Mesendoderm (in vitro differentiated cells): Measurements from ENCODE around the gene CCL3.
"Not testable (repeated sequence)": the region's sequence is repeated elsewhere in the genome, so short reads cannot be mapped to it uniquely, and the experiment has no call there.

Source experiments
- DNase-seq: peaks from one replicate; pipeline ENCODE4 v3.0.0; 2013
- H2AK5ac ChIP-seq: 2 replicates; pipeline ENCODE4 v1.6.1; 2013; ENCODE audit warnings: low read length, inconsistent platforms
- H2BK120ac ChIP-seq: 2 replicates; pipeline ENCODE4 v1.6.1; 2013; ENCODE audit warnings: low read depth, mild to moderate bottlenecking, low read length, moderate library complexity, mixed read lengths
- H2BK15ac ChIP-seq: replicated peaks from 2 replicates; pipeline ENCODE4 v1.6.1; 2013; ENCODE audit warnings: low read depth, mild to moderate bottlenecking, moderate library complexity
- H2BK5ac ChIP-seq: 2 replicates; pipeline ENCODE4 v1.6.1; 2013; ENCODE audit warnings: low read length, inconsistent platforms
- H3K18ac ChIP-seq: 2 replicates; pipeline ENCODE4 v1.6.1; 2013; ENCODE audit warnings: mild to moderate bottlenecking, low read length, mixed read lengths
- H3K23ac ChIP-seq: one replicate; pipeline ENCODE4 v1.6.1; 2013; ENCODE audit warnings: low read length
- H3K27ac ChIP-seq: 2 replicates; pipeline ENCODE4 v1.5.1; 2013; ENCODE audit warnings: low read depth, mild to moderate bottlenecking, inconsistent platforms, low read length, moderate library complexity
- H3K27me3 ChIP-seq: 2 replicates; pipeline ENCODE4 v1.6.1; 2013; ENCODE audit warnings: low read length, control low read depth, mild to moderate bottlenecking, inconsistent platforms; ENCODE audit not compliant: insufficient read depth, poor library complexity
- H3K36me3 ChIP-seq: 2 replicates; pipeline ENCODE4 v1.6.1; 2013; ENCODE audit warnings: low read length, inconsistent platforms; ENCODE audit not compliant: control insufficient read depth, insufficient read depth
- H3K4ac ChIP-seq: one replicate; pipeline ENCODE4 v1.6.1; 2013; ENCODE audit warnings: low read depth, mild to moderate bottlenecking, low read length, moderate library complexity
- H3K4me1 ChIP-seq: 2 replicates; pipeline ENCODE4 v1.6.1; 2013; ENCODE audit warnings: low read depth, low read length, inconsistent platforms; ENCODE audit not compliant: control insufficient read depth
- H3K4me2 ChIP-seq: 2 replicates; pipeline ENCODE4 v1.6.1; 2013; ENCODE audit warnings: low read length
- H3K4me3 ChIP-seq: 2 replicates; pipeline ENCODE4 v1.5.1; 2013; ENCODE audit warnings: mild to moderate bottlenecking, low read length
- H3K56ac ChIP-seq: one replicate; pipeline ENCODE4 v1.6.1; 2013; ENCODE audit warnings: low read length
- H3K79me1 ChIP-seq: 2 replicates; pipeline ENCODE4 v1.6.1; 2013; ENCODE audit warnings: low read length, inconsistent platforms
- H3K79me2 ChIP-seq: 2 replicates; pipeline ENCODE4 v1.6.1; 2013; ENCODE audit warnings: mild to moderate bottlenecking, low read length; ENCODE audit not compliant: control insufficient read depth, insufficient read depth
- H3K9ac ChIP-seq: 2 replicates; pipeline ENCODE4 v1.6.1; 2013; ENCODE audit warnings: low read length, inconsistent platforms
- H4K5ac ChIP-seq: one replicate; pipeline ENCODE4 v1.6.1; 2013; ENCODE audit warnings: low read length
- H4K8ac ChIP-seq: one replicate; pipeline ENCODE4 v1.6.1; 2013; ENCODE audit warnings: low read depth, mild to moderate bottlenecking, control low read depth, low read length, moderate library complexity
- WGBS: extraction: QIAGEN DNeasy Blood & Tissue Kit; methylation state at CpG from one replicate; pipeline ENCODE4 v1.1.7; 2013; ENCODE audit warnings: low lambda C conversion rate, missing lambda C conversion rate; ENCODE audit not compliant: insufficient coverage; ENCODE audit errors: extremely low coverage; 5-methylcytosine and 5-hydroxymethylcytosine counted together

Gene CCL3

DNA sequence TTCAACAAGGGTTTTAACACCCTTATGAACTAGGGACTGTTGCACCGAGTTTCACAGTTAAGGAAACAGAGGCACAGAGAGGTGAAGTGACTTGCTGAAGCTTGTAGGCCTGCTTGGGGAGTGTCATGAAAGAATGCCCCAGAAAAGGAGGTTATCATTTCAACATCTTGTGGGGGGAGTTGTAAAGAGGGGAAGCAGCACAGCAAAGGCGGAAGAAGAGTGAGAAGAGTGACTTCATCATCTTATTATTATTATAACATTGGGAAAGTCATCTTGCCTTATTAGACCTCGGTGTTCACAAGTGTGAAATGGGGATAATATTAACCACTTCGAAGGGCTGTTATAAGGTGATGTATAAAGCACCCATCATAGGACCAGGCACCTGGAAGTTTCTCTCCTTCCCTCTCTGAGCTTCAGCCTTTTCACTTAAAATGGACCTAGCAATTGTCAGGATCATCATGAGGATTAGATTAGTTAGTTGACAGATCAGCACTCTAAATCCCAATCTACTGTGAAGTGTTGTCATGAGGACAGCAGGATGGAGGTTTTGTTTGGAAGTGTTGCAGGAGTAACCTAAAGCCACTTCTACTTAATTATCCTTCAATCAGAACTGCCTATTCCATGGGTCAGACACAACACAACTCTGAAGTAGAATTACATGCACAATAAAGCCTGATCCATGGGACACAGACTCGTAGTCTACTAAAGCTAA lies 16.0 kb upstream of the CCL3 start:
- no peak overlapping the region for H2BK120ac ChIP-seq
- H2BK15ac ChIP-seq: no peak overlapping the region
- no peaks in the 10 kb centered on the region for H3K36me3 ChIP-seq
- no peak overlapping the region for H4K8ac ChIP-seq
- no peak overlapping the region for H3K18ac ChIP-seq
- no peak overlapping the region for H3K56ac ChIP-seq
- H3K4me3 ChIP-seq: no peak overlapping the region
- H3K27me3 ChIP-seq: no peaks in the 10 kb centered on the region
- no peak overlapping the region for H3K9ac ChIP-seq
- no peak for DNase-seq
- no CpG with 5 or more reads among the region's 5 CpGs for WGBS
- H2BK5ac ChIP-seq: no peak overlapping the region
- H3K79me1 ChIP-seq: no peaks in the 10 kb centered on the region
- H4K5ac ChIP-seq: no peak overlapping the region
- no peaks in the 10 kb centered on the region for H3K4me1 ChIP-seq
- H3K4me2 ChIP-seq: no peak overlapping the region
- H2AK5ac ChIP-seq: no peak overlapping the region
- H3K23ac ChIP-seq: no peak overlapping the region
- no peaks in the 10 kb centered on the region for H3K79me2 ChIP-seq
- H3K4ac ChIP-seq: no peak overlapping the region
- H3K27ac ChIP-seq: no peak overlapping the region

DNA sequence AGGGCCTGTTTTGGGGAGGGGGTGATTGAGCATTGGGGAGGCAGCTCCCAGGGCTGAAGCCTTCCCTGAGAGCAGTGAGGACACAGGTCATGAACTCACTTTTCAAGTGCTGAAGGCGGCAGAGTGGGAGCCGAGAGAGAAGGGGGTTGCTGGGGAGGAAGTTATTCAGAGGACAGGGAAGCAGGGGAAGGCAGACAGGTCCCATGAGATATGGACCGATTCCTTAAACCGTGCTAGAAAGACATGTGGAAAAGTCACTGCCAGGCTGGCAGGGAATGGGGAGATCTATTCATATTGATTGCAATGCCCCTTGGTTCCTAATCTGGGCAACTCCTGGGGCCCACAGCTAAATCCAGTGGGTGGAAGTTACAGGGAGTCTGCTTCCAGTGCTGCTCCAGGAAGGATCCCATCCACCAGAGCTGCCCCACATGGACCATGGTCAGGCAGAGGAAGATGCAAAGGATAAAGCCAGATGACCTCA lies 14.8 kb upstream of the CCL3 start:
- Histone ChIP-seq H3K79me2 (no peaks in the 10 kb centered on the region), H3K4me2 (no peak overlapping the region), H3K27ac (no peak overlapping the region), H3K4ac (no peak overlapping the region), H3K27me3 (no peaks in the 10 kb centered on the region), H2AK5ac (no peak overlapping the region), H4K8ac (no peak overlapping the region), H3K36me3 (no peaks in the 10 kb centered on the region), H3K18ac (no peak overlapping the region), H3K56ac (no peak overlapping the region), H3K9ac (no peak overlapping the region), H2BK5ac (no peak overlapping the region), H2BK120ac (no peak overlapping the region), H3K4me3 (no peak overlapping the region), H2BK15ac (no peak overlapping the region), H3K79me1 (no peaks in the 10 kb centered on the region), H3K4me1 (no peaks in the 10 kb centered on the region), H4K5ac (no peak overlapping the region), H3K23ac (no peak overlapping the region)
- WGBS: no CpG with 5 or more reads among the region's 4 CpGs
- no peak for DNase-seq

DNA sequence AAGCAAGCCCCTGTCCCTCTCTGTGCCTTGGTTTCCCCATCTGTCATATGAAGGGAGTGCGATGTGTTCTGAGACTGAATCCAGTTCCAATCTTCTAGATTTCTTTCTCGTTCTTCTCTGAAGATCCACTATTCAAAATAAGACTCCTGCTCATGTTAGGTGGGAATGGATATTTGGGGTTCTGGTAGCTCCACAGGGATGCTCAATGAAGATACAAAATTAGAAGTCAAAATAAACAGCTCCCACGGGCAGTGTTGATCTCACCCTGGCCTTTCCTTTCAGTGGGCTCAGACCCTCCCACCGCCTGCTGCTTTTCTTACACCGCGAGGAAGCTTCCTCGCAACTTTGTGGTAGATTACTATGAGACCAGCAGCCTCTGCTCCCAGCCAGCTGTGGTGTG lies 14.3 kb upstream of the CCL3 start:
- H3K23ac ChIP-seq, H3K4me3 ChIP-seq, H2BK120ac ChIP-seq, H3K4ac ChIP-seq, DNase-seq, H2BK15ac ChIP-seq, H3K4me1 ChIP-seq, H2AK5ac ChIP-seq, H3K9ac ChIP-seq, H3K18ac ChIP-seq, H4K5ac ChIP-seq, H3K27ac ChIP-seq, H3K36me3 ChIP-seq, H3K27me3 ChIP-seq, H3K79me1 ChIP-seq, H3K56ac ChIP-seq, H3K4me2 ChIP-seq, H2BK5ac ChIP-seq, H3K79me2 ChIP-seq, H4K8ac ChIP-seq: not testable (repeated sequence)
- WGBS: no CpG with 5 or more reads among the region's 7 CpGs

DNA sequence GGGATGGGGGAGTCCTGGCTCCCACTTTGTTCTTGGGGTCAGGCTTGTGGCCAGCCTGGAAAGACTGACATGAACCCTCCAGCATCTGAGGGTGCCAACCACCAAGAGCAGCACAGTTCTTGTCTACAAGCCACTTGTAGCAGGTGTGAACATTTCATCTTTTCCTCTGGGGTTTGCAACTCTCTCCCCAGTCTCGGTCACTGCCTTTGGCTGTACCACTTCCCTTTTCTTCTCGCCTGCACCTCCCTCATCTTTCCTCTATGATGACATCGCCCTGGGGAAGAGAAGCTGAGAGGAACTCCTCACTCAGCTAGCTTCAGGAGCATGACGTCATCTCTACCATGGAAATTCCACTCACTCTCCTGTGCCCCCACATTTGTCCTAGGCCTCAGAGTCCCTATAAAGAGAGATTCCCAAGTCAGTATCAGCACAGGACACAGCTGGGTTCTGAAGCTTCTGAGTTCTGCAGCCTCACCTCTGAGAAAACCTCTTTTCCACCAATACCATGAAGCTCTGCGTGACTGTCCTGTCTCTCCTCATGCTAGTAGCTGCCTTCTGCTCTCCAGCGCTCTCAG lies 13.5 kb upstream of the CCL3 start, which contains the start of gene CCL4:
Gene CCL4 (plus strand): TSS at position 427 of the 575 bp plus-strand sequence. CDS start 79 bp downstream, at position 506.
- not testable (repeated sequence) for H3K18ac ChIP-seq, H3K9ac ChIP-seq, H3K4me1 ChIP-seq, H3K36me3 ChIP-seq, DNase-seq, H3K4me3 ChIP-seq, H4K5ac ChIP-seq, H2BK15ac ChIP-seq, H3K56ac ChIP-seq, H3K4ac ChIP-seq, H2AK5ac ChIP-seq, H2BK120ac ChIP-seq, H3K4me2 ChIP-seq, H3K79me2 ChIP-seq, H3K27ac ChIP-seq, H4K8ac ChIP-seq, H3K79me1 ChIP-seq, H3K27me3 ChIP-seq, H3K23ac ChIP-seq, H2BK5ac ChIP-seq
- WGBS: no CpG with 5 or more reads among the region's 6 CpGs

DNA sequence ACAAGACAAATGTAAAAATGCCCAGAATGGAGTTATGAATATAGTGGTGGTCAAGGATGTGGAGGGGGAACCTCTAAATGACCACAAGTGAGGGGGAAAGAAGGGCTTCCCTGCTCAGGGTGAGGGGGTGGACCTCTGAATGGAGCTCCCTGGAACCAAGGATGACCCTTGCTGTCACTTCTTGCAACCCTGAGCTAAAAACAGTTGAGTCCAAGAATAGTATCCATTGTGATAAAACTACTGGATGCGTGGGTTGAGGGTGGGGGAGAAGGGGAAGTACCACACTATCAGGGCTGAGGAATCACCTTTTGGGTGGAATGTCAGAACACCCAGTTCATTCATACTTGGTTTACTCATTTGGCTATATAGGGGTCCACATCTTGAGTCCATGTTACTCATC lies 9.1 kb upstream of the CCL3 start:
- not testable (repeated sequence) for H3K56ac ChIP-seq

More for the DNA sequence above, 9.1 kb upstream of the CCL3 start:
- not testable (repeated sequence) for H3K9ac ChIP-seq, H2BK5ac ChIP-seq, H3K79me1 ChIP-seq, H3K4me1 ChIP-seq, H3K79me2 ChIP-seq, H3K23ac ChIP-seq, H3K4ac ChIP-seq, H3K27ac ChIP-seq, DNase-seq, H2BK15ac ChIP-seq, H2AK5ac ChIP-seq, H3K4me2 ChIP-seq, H4K5ac ChIP-seq, H3K36me3 ChIP-seq, H3K18ac ChIP-seq, H3K27me3 ChIP-seq, H2BK120ac ChIP-seq, H3K4me3 ChIP-seq, H4K8ac ChIP-seq
- no CpG with 5 or more reads among the region's 1 CpG for WGBS
